Measurements from ENCODE around the gene PRDM16.

The PRDM16 gene

DNA sequence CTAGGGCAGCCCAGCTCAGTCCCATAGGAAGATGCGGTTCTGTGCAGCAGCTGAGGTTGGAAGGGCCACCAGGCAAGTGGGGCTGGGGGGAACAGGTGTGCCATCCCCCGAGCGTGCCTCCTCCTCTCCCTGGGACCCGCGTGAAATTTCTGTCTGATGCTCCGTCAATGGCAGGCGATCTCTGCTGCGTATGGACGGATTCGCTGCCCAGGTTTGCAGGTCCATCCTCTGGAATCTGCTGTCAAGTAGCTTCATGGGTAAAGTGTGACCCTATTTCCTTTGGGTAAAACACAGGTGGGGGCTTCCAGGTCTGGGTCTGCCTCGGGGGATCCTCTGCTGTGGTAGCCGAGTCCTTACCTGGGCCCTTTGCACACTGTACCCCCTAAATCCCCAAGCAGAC lies 270.9 kb downstream of the PRDM16 start:
- no peak for DNase-seq (ENCODE audit: low spot score)

DNA sequence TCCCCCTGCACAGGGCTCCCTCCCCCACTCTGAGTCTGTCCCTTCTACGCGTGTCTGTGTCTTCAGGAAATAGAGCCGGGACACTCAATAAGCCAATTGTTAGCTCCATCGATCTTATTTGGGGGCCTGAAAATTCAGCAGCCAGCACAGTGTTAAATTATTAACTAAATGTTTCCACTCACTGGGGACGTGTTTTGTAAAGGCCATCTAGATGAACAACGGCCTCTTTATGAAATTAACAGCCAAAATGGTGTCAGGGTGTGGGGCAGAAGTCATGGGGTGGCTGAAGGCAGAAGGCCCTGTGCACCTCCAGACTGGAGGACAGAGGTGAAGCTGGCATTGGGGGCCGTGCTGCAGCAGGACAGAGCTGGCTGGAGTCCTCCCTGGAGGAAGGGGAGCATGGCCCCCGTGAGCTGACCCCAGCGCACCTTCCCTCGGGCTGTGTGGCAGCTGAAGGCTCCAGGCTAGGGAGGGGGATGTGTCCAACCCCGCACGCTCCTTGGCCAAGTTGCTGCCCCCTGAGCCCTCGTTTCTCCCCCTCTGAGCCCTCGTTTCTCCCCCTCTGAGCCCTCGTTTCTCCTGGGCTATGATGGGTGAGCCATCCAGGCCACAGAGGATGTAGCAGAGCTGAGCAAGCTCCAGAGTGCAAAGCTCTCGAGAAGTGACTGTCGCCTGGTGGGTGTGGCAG lies 271.7 kb downstream of the PRDM16 start:
- DNase-seq (ENCODE audit: low spot score): no peak

DNA sequence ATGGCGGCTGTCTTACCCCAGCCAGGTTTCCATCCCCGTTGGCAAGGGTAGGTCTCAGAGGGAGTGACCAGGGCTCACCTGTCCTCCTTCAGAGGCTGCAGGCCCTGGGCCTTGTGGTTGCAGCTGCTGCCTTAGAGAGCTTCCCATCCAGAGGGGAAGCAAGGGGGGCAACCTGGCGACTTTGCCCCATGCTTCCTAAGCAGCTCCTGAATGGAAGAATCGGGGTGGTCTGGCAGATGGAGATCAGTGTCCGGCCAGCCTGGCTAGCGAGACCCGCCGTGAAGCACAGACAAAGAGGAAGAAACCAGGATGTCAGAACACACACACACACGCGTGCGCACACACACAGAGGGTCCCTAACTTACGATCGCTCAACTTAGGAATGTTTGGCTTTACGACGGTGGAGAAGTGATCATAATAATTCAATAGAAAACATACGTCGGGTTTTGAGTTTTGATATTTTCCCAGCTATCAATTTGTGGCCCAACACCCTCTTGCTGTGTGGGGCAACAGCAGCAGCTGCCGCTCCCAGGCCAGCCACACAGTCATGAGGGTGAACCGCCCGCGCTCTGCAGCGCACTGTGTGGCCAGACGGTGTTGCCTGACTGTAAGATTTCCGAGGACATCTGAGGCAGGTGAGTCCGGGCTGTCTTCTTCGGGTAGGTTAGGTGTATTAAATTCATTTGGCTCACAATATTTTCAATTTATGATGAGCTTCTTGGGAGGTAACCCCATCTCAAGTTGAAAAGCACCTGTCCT lies 272.4 kb downstream of the PRDM16 start:
- DNase-seq (ENCODE audit: low spot score): no peak

DNA sequence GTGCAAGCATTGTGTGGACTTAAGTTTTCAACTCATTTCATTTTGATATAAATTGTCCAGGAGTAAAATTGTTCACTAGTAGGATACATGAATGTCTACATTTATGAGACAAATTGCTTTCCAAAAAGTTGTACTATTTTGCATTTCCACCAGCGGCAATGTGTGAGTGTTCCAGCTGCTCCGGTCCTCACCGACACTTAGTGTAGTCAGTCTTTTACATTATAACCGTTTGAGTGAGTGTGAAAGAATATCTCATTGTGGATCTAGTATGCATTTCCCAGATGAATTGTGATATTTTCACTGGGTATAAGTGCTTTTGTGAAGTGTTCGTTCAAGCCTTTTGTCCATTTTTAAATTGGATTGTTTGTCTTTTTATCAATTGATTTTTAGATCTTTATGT lies 274.0 kb downstream of the PRDM16 start:
- no peak for DNase-seq (ENCODE audit: low spot score)

DNA sequence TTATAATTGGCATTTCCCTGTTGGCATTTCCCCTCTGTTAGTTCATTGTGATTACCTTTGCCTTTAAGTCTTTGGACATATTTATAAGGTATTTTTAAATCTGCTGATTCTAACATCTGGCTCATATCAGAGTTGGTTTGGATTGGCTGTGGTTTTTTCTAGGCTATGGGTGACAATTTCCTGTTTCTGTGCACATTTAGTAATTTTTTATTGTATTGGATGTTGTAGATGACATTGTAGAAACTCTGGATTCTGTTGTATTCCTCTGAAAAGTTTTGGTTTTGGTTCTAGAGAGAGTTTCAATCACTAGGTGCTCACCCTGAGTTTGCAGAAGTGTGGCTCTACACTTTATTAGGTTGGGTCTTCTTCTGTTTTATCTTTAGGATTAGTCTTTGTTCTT lies 275.4 kb downstream of the PRDM16 start:
- DNase-seq (ENCODE audit: low spot score): no peak

DNA sequence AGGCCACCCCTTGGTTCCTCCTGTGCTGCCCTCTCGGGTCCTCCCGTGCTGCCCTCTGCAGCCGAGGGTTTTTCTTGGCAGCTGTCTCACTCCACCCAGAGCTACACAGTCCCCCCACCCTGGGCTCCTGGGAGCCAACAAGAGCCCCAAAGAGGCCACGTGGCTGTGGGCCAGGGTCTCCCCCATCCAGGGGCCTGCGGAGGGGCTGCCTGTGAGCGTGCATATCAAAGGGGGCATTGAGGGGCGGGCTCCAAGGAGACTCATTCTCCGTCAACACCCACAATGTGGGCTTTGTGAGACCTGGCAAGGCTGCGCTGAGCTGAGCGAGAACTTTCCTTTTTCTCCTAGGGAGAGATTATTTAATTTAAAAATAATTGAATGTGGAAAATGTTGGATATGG lies 276.8 kb downstream of the PRDM16 start:
- DNase-seq (ENCODE audit: low spot score): no peak

DNA sequence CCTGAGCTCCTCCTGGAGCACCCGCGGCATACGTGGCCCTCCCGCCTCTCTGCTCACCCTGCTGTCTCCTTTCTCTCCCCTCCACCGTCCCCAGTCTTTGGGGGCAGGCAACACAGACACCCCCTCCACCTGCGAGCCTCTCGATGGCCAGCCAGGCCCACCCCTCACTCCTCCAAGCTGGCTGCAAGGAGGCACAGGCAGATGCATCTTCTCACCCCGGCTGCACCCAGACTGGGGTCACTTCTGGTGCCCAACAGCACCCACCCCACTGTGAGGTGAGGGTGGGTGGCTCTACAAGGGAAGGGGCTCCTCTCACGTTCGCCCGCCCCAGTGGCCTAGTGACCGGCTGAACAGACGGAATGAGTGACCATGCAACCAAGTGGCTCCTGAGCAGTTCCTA lies 277.5 kb downstream of the PRDM16 start:
- no peak for DNase-seq (ENCODE audit: low spot score)

DNA sequence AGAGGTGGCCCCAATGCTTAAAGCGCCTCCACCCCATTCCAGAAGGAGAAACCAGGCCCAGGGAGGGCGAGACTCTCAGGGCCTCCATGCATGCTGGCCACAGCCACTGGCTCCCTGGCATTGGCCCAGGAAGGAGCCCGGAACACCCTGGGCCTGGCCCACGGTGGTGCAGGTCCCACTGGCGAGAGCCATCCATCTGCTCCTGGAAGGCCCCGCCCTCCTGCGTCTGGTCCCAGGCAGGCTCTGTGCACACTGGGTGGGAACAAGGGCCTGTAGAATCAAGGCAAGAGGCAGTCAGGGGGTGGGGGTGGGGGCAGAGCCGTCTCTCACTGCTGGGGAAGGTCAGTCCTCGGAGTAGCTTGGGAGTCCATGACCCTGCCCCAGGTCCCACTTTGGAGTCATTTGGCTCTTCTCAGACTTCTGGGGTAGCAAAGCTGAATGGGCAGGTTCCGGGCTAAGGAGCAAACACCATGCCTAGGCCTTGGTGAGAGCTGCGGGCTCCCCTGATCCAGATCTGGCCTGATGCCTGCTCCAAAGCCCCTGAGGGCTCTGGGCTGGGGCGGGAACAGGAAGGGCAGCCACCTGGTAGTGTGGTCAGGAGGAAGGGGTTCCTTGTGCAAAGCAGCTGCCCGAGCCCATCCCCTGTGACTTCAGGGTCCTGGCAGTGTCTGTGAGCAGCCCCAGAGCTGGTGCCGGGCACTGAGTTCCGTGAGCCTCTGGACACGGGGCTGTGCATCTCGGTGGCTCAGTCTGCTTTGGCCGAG lies 278.4 kb downstream of the PRDM16 start:
- no peak for DNase-seq (ENCODE audit: low spot score)

DNA sequence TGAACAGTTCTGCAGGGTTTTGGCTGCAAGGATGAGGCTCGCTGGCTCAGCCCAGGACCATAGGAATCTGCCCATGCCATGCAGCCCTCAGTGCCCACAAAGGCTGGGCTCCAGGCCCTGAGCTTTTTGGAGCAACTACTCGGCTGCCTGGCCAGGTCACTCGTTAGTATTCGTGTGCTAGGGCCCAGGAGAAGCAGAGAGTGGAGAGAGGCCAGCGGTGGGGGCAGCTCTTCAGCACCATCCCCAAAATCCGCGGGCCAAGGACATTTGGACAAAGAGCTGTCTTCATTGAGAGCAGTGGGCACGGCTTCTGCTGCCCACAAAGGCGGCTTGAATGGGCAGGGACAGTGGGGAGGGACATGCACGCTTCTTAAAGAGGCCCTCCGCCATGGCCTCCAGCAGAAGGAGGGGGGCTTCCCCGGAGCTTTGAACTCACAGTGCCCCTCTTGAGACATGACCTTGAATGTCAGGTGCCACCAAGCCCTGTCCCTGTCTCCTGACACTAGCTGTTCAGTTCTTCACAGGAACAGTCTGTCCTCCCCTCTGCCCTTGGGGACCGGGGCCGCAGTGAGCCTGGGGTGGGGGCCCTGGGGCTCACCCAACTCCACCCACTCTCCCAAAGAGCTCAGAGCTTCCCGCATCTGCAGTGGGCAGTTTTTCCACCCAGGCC lies 279.3 kb downstream of the PRDM16 start:
- no peak for DNase-seq (ENCODE audit: low spot score)

DNA sequence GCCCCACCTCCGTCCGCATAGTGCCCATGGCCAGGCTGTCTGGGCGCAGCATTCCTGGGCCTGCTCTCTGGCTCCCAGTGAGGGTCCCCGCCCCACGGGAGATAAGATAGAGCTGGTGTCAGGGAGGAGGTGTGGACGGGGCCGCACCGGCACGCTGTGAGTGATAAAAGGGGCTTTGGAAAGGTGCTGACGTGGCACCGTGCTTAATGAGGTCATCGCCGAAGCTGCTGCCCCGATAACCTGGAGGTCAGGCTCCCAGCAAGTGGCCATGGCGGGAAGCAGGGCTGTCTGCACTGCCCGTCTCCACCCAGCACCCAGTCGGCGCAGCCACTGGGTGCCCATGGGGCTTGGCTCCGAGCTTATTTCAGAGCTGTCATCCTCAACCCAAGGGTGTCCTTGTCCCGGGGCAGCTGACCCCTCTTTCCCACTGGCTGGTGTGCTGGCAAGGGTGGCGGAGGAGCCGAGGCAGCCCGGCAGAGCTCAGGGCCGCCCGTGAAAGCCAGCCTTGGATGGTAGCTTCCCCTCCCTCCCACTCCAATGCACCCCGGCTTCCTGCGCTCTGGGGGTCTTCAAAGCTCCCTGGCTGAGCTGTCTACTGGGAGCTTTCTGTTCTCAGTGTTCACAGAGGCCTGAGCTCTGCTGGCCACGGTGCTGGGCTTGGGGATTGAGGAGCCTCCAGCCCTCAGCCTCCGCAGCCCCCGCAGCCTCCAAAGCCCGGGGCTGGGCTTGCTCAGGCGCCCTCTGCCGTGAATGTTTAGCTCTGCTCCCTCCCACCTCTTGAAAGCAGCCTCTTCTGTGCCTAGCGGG lies 280.4 kb downstream of the PRDM16 start:
- no peak for DNase-seq (ENCODE audit: low spot score)

DNA sequence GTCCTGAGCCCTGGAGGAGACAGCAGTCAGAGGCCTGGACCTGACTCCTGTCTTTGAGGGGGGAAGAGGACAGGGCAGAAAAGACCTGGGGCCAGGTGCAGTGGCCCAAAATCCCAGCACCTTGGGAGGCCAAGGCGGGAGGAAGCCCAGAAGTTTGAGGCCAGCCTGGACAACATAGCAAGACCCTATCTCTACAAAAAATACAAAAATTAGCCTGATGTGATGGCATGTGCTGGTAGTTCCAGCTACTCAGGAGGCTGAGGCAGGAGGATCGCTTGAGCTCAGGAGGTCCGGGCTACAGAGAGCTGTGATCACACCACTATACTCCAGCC lies 280.9 kb downstream of the PRDM16 start:
- DNase-seq (ENCODE audit: low spot score): no peak

DNA sequence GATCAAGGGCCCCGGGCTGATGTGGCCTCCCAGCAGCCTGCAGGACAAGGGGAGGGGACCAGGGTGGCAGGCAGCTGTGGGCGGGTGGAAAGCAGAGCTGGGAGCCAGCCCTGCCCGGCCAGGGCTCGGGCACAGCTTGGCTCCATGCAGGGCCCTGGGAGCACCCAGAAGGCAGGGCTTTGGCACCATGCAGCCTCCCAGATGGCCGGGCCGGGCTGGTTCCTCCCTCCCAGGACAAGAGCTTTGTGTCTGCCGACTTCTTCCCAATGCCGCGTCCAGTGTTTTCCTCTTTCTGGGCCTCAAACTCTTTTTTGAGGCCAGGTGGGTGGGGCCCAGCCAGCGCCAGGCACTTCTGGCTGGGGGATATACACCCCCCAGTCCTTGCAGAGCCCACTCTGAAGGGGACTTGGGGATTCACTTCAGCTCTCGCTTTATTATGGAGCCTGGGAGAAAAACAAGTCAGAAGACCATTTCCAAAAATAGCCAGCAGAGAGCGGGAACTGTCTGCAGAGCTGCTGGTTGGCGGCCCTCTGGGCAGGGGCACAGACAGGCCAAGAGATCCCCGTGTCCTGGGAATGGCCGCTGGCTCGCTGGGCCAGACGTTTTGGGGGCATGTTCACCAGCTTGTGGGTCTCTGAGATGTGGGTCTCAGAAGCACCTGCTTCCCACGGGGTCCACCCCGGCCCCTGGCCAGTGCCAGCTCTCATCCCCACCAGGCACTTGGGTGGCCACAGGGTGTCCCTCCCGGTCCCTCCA lies 281.7 kb downstream of the PRDM16 start:
- no peak for DNase-seq (ENCODE audit: low spot score)

DNA sequence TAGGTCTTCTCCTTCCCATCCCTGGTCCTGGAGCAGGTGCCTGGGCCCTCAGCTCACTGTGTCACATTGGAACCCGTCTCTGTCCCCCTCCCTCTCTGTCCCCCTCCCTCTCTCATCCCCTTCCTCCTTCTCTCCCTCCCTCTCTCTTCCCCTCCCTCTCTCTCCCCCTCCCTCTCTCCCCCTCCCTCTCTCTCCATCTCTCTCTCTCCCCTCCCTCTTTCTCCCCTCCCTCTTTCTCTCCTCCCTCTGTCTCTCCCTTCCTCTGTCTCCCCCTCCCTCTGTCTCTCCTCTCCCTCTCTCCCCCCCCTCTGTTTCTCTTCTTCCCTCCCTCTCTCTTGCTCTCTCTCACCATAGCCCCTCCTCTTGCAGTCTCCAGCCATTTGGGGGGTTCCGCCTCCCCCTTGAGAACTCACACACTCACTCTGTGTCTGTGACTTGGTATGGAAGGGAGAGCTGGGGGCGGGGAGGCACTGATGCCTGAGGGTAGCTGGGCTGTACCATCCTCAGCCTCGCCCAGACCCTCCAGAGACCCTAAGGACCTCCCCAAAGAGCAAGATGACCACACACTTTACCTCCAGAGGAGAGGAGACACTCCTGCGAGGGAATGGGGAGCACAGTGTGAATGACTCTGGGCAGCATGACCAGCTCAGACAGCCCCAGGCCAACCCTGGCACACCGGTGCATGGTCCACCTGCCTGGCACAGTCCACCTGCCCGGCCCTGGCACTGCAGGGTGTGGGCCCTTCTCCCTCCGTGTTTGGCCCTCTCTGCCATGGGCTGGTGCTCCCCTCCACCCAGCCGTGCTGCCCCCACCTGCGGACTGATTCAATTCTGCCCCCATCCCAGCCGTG lies 282.7 kb downstream of the PRDM16 start:
- DNase-seq (ENCODE audit: low spot score): no peak

DNA sequence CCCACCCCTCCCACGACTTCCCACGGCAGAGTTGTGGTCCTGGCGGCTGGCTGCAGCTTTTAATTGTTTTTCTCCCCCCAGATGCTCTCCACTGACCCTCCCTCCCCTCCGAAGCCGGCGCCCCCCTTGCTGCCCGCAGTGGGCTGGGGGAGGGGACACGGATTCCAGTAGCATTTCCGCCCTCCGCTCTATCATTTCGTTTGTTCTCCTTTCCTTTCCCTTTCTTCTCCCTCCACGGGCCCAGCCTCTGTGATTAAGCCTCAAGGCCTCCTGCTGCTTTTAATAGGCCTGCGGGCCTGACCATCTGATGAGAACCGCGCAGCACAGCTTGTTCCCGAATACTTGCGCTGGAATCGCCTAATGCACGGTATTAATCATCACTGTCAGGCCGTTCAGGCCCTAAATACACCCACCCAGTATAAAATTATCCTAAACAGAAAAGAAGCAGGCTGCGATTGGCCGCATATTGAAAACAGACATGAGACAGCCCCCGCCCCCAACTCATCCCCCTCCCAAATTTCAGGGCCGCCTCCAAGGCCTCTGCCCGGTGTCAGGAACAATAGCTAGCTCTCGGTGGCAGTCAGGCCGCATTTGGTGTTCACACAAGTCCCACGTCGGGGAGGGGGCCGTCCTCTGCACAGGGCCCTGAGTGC lies 283.4 kb downstream of the PRDM16 start:
- no peak for DNase-seq (ENCODE audit: low spot score)

DNA sequence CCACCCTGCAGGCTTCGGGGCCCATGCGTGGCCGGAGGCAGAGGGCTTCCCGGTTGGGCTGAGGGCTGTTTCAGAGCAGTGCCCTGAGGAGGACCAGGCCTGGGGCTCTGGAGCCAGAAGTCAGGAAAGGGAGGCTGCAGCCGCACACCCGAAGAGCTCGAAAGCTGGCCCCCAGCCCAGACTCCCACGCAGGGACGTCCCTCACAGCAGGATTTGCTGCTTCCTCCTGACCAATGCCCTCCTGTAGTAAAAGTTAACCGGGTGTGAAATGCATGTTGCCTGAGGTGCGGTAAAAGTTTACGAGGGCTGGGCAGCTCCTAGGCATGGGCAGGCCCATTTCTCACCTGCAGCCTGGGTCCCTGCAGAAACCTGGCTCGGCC lies 283.9 kb downstream of the PRDM16 start:
- DNase-seq (ENCODE audit: low spot score): no peak

DNA sequence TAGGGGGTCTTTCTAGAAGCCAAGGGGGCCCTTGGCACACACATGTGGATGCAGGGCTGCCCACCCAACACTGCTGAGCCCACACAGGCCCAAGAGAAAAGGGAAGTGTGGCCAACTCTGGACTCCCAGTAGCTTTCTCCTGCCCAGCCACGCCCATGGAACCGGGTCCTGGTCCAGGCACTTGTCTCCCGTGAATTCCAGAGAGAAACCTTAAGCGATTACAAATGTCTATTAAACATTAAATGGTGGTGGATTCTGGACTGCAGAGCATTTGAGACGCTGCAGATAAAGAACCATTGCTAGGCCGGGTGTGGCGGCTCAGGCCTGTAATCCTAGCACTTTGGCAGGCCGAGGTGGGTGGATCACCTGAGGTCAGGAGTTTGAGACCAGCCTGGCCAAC lies 284.9 kb downstream of the PRDM16 start:
- no peak for DNase-seq (ENCODE audit: low spot score)

DNA sequence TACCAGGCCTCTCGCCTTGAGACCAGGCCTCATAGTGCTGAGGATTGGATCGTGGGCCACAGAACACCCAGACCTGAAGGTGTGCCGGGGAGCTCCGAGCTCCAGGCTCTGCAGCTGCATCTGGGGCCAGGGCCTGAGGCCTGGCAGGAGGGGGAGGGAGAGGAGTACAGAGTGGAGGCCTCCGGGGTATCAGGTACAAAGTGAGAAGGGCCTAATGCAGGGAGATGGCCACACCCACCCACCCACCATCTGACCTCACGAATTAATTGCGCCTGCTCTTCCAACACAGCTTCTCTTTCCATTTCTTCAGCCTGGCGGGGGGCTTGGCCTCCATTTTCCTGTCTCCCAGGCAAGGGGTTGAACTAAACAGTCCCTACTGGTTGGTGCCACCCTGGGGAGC lies 286.1 kb downstream of the PRDM16 start:
- no peak for DNase-seq (ENCODE audit: low spot score)

DNA sequence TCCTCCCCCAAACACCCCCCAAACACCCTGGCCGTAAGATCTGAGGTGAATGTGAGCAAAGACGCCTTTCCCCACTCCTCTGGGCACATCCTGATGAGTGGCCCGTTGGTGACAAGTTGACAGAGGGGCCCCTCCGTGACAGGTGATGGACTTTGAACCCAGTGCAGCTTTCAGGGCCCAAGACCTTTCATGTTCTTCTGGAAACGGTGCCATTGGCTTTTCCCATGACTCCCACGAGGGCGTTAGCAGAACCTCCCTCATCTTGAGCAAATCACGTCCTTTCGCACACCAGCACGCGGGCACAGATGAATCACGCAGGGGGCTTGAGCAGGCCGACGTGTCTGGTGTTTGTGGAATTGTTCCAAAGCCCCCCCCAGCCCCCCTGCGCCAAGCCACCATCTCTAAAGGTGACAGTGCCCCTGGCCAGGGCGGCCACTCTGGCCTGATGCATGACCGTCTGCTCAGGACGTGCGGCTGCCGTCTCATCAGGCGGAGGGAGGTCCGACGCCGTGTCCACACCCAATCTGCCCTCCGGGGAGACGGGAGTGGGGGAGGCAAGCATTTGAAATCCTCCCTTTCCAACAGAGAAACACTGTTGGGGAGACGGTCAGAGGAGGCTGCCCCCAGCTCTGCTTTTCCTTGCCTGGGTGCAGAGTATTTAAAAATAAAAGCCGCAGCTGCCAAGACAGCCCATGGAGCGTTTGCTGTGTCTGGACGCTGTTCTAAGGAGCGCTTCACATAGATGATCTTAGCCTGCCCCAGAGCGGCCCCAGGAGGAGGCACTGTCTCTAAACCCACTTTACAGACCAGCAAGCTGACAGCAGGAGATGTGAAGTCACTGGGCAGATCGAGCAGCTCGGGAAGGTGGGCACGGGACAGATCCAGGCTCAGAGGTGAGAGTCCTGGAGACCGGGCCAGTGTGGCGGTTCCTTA lies 287.2 kb downstream of the PRDM16 start:
- no peak for DNase-seq (ENCODE audit: low spot score)
